GM06990 (cell line): Measurements from ENCODE around the gene GSAP.

Experiments
- DNase-seq: peaks from one replicate; pipeline ENCODE4 v3.0.0-alpha.2; 2011; ENCODE audit not compliant: insufficient read length; ENCODE audit errors: extremely low read depth
- H3K27me3 ChIP-seq: replicated peaks from 2 replicates; pipeline ENCODE4 v1.6.0; 2011; ENCODE audit warnings: low read length; ENCODE audit not compliant: control insufficient read depth, insufficient read depth
- H3K36me3 ChIP-seq: 2 replicates; pipeline ENCODE4 v1.5.1; 2011; ENCODE audit warnings: low read length; ENCODE audit not compliant: control insufficient read depth, insufficient read depth
- H3K4me3 ChIP-seq: replicated peaks from 2 replicates; pipeline ENCODE4 v1.5.1; 2011; ENCODE audit warnings: low read depth, mild to moderate bottlenecking, control low read depth, low read length
- CTCF ChIP-seq: IDR thresholded peaks from 2 replicates; pipeline ENCODE4 v1.5.1; 2011; ENCODE audit warnings: low read length, control low read depth, mild to moderate bottlenecking, inconsistent platforms; ENCODE audit not compliant: insufficient read depth, poor library complexity, severe bottlenecking

The GSAP gene

GRCh38 chr7:77460057-77460486 lies 43.9 kb upstream of the GSAP start:
- no peak for DNase-seq
- peak; percentile 19 for TF ChIP-seq CTCF
- Histone ChIP-seq H3K36me3 (no peaks in the 10 kb centered on the region), H3K4me3 (no peak overlapping the region), H3K27me3 (no peaks in the 10 kb centered on the region)

GRCh38 chr7:77459311-77459726 lies 43.2 kb upstream of the GSAP start:
- Histone ChIP-seq H3K36me3 (no peaks in the 10 kb centered on the region), H3K27me3 (no peaks in the 10 kb centered on the region), H3K4me3 (no peak overlapping the region)
- no peak for DNase-seq
- TF ChIP-seq CTCF, result no peak

- DNase-seq, result no peak
- Histone ChIP-seq H3K27me3 (no peaks in the 10 kb centered on the region), H3K36me3 (no peaks in the 10 kb centered on the region), H3K4me3 (no peak overlapping the region)
- TF ChIP-seq CTCF, result no peak
Measured at GRCh38 chr7:77458786-77459185, 42.6 kb upstream of the GSAP start.

- TF ChIP-seq CTCF, result no peak
- Histone ChIP-seq H3K27me3 (no peaks in the 10 kb centered on the region), H3K4me3 (no peak overlapping the region), H3K36me3 (no peaks in the 10 kb centered on the region)
- DNase-seq, result no peak
Measured at GRCh38 chr7:77457779-77458178, 41.6 kb upstream of the GSAP start.

GRCh38 chr7:77456696-77457095 lies 40.5 kb upstream of the GSAP start:
- Histone ChIP-seq H3K27me3 (no peaks in the 10 kb centered on the region), H3K4me3 (no peak overlapping the region), H3K36me3 (no peaks in the 10 kb centered on the region)
- DNase-seq, result no peak
- TF ChIP-seq CTCF, result no peak

GRCh38 chr7:77455321-77455720 lies 39.2 kb upstream of the GSAP start:
- Histone ChIP-seq H3K4me3 (no peak overlapping the region), H3K36me3 (no peaks in the 10 kb centered on the region), H3K27me3 (no peaks in the 10 kb centered on the region)
- TF ChIP-seq CTCF, result no peak
- no peak for DNase-seq
